IPS-18a (cell line): ENCODE results near the gene ZNF804B.
"Not testable (repeated sequence)": the region's sequence is repeated elsewhere in the genome, so short reads cannot be mapped to it uniquely, and the experiment has no call there.

Experiments used
- H3K27ac ChIP-seq: one replicate; pipeline ENCODE4 v1.5.1; 2013; ENCODE audit warnings: low read length
- H3K27me3 ChIP-seq: one replicate; pipeline ENCODE4 v1.6.1; 2013; ENCODE audit warnings: mild to moderate bottlenecking, low read length; ENCODE audit not compliant: control insufficient read depth, insufficient read depth
- H3K36me3 ChIP-seq: one replicate; pipeline ENCODE4 v1.6.1; 2013; ENCODE audit warnings: low read depth, low read length; ENCODE audit not compliant: control insufficient read depth
- H3K4me1 ChIP-seq: one replicate; pipeline ENCODE4 v1.6.1; 2013; ENCODE audit warnings: low read depth, low read length; ENCODE audit not compliant: control insufficient read depth
- H3K4me3 ChIP-seq: one replicate; pipeline ENCODE4 v1.5.1; 2013; ENCODE audit warnings: low read length
- H3K9ac ChIP-seq: one replicate; pipeline ENCODE4 v1.6.1; 2013; ENCODE audit warnings: mild to moderate bottlenecking, low read length, moderate library complexity
- H3K9me3 ChIP-seq: one replicate; pipeline ENCODE4 v1.6.1; 2013; ENCODE audit warnings: low read depth, low read length; ENCODE audit not compliant: control insufficient read depth

The ZNF804B gene

GRCh38 chr7:89183712-89184111, 424.2 kb downstream of the ZNF804B start:
- Histone ChIP-seq H3K4me1 (peaks cover 8% of the 10 kb centered on the region), H3K9ac (no peak overlapping the region), H3K36me3 (no peaks in the 10 kb centered on the region), H3K27me3 (no peaks in the 10 kb centered on the region), H3K4me3 (no peak overlapping the region), H3K9me3 (no peaks in the 10 kb centered on the region), H3K27ac (no peak overlapping the region)

GRCh38 chr7:89200758-89201157, 441.3 kb downstream of the ZNF804B start:
- Histone ChIP-seq H3K9ac (no peak overlapping the region), H3K9me3 (no peaks in the 10 kb centered on the region), H3K27ac (no peak overlapping the region), H3K4me3 (no peak overlapping the region), H3K36me3 (no peaks in the 10 kb centered on the region), H3K4me1 (no peaks in the 10 kb centered on the region), H3K27me3 (no peaks in the 10 kb centered on the region)

- no peak overlapping the region for H3K27ac ChIP-seq
- H3K4me3 ChIP-seq = no peak overlapping the region
- no peaks in the 10 kb centered on the region for H3K4me1 ChIP-seq
- H3K27me3 ChIP-seq = no peaks in the 10 kb centered on the region
- H3K9me3 ChIP-seq = no peaks in the 10 kb centered on the region
- H3K9ac ChIP-seq = no peak overlapping the region
- H3K36me3 ChIP-seq = no peaks in the 10 kb centered on the region
These were observed 464.4 kb downstream of the ZNF804B start for GRCh38 chr7:89223900-89224395.

- not testable (repeated sequence) for H3K27me3 ChIP-seq, H3K4me3 ChIP-seq, H3K9me3 ChIP-seq, H3K36me3 ChIP-seq, H3K27ac ChIP-seq, H3K4me1 ChIP-seq, H3K9ac ChIP-seq
These were observed 469.2 kb downstream of the ZNF804B start for GRCh38 chr7:89228688-89229171.

GRCh38 chr7:89238156-89238555, 478.7 kb downstream of the ZNF804B start:
- no peaks in the 10 kb centered on the region for H3K9me3 ChIP-seq
- H3K27ac ChIP-seq = no peak overlapping the region
- H3K36me3 ChIP-seq = no peaks in the 10 kb centered on the region
- no peak overlapping the region for H3K9ac ChIP-seq
- H3K4me3 ChIP-seq = no peak overlapping the region
- H3K4me1 ChIP-seq = no peaks in the 10 kb centered on the region
- no peaks in the 10 kb centered on the region for H3K27me3 ChIP-seq

- Histone ChIP-seq H3K4me1 (no peaks in the 10 kb centered on the region), H3K27ac (no peak overlapping the region), H3K9ac (no peak overlapping the region), H3K9me3 (no peaks in the 10 kb centered on the region), H3K36me3 (no peaks in the 10 kb centered on the region), H3K4me3 (no peak overlapping the region), H3K27me3 (no peaks in the 10 kb centered on the region)
These were observed 486.7 kb downstream of the ZNF804B start for GRCh38 chr7:89246196-89246595.

GRCh38 chr7:89247207-89247606, 487.7 kb downstream of the ZNF804B start:
- Histone ChIP-seq H3K27me3 (no peaks in the 10 kb centered on the region), H3K27ac (no peak overlapping the region), H3K4me1 (no peaks in the 10 kb centered on the region), H3K4me3 (no peak overlapping the region), H3K9me3 (no peaks in the 10 kb centered on the region), H3K9ac (no peak overlapping the region), H3K36me3 (no peaks in the 10 kb centered on the region)

- no peak overlapping the region for H3K27ac ChIP-seq
- H3K9me3 ChIP-seq = no peaks in the 10 kb centered on the region
- H3K4me1 ChIP-seq = no peaks in the 10 kb centered on the region
- H3K27me3 ChIP-seq = no peaks in the 10 kb centered on the region
- no peaks in the 10 kb centered on the region for H3K36me3 ChIP-seq
- no peak overlapping the region for H3K9ac ChIP-seq
- no peak overlapping the region for H3K4me3 ChIP-seq
These were observed 499.6 kb downstream of the ZNF804B start for GRCh38 chr7:89259085-89259484.

- Histone ChIP-seq H3K36me3 (no peaks in the 10 kb centered on the region), H3K9me3 (no peaks in the 10 kb centered on the region), H3K4me3 (no peak overlapping the region), H3K4me1 (no peaks in the 10 kb centered on the region), H3K27me3 (no peaks in the 10 kb centered on the region), H3K27ac (no peak overlapping the region), H3K9ac (no peak overlapping the region)
These were observed 504.6 kb downstream of the ZNF804B start for GRCh38 chr7:89264126-89264525.

GRCh38 chr7:89265631-89266030, 506.1 kb downstream of the ZNF804B start:
- Histone ChIP-seq H3K36me3 (no peaks in the 10 kb centered on the region), H3K4me1 (no peaks in the 10 kb centered on the region), H3K27me3 (no peaks in the 10 kb centered on the region), H3K9me3 (no peaks in the 10 kb centered on the region), H3K4me3 (no peak overlapping the region), H3K9ac (no peak overlapping the region), H3K27ac (no peak overlapping the region)

- Histone ChIP-seq H3K9ac (no peak overlapping the region), H3K27ac (no peak overlapping the region), H3K4me3 (no peak overlapping the region), H3K4me1 (no peaks in the 10 kb centered on the region), H3K27me3 (no peaks in the 10 kb centered on the region), H3K36me3 (no peaks in the 10 kb centered on the region), H3K9me3 (no peaks in the 10 kb centered on the region)
These were observed 523.8 kb downstream of the ZNF804B start for GRCh38 chr7:89283302-89283701.

- H3K27me3 ChIP-seq = no peaks in the 10 kb centered on the region
- no peaks in the 10 kb centered on the region for H3K9me3 ChIP-seq
- H3K9ac ChIP-seq = no peak overlapping the region
- no peaks in the 10 kb centered on the region for H3K36me3 ChIP-seq
- no peak overlapping the region for H3K27ac ChIP-seq
- no peak overlapping the region for H3K4me3 ChIP-seq
- no peaks in the 10 kb centered on the region for H3K4me1 ChIP-seq
These were observed 549.0 kb downstream of the ZNF804B start for GRCh38 chr7:89308535-89308934.
